Measurements from ENCODE around the gene NTHL1.

The NTHL1 gene

DNA sequence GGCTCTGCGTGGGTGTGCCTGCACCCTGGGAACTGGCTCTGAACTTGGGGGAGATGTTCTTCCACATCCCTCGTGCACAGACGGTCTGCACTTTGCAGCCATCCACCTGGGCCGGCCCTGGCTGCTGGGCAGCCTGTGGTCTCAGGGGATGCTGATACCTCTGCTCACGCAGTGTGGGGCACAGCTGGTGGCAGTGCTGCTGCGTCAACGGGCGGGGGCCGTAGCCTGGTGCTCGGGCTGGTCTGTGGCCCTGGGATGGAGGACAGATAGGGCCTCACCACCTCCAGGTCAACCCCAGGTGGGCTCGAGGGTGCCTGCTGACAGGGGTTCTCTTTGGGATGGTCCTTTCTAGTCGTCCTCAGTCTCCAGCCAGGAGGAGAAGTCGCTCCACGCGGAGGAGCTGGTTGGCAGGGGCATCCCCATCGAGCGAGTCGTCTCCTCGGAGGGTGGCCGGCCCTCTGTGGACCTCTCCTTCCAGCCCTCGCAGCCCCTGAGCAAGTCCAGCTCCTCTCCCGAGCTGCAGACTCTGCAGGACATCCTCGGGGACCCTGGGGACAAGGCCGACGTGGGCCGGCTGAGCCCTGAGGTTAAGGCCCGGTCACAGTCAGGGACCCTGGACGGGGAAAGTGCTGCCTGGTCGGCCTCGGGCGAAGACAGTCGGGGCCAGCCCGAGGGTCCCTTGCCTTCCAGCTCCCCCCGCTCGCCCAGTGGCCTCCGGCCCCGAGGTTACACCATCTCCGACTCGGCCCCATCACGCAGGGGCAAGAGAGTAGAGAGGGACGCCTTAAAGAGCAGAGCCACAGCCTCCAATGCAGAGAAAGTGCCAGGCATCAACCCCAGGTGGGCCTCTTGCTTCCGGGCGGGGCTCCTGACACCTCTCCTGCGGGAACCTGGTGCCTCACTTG, 36.5 kb upstream of the NTHL1 start:
- no peak for DNase-seq

DNA sequence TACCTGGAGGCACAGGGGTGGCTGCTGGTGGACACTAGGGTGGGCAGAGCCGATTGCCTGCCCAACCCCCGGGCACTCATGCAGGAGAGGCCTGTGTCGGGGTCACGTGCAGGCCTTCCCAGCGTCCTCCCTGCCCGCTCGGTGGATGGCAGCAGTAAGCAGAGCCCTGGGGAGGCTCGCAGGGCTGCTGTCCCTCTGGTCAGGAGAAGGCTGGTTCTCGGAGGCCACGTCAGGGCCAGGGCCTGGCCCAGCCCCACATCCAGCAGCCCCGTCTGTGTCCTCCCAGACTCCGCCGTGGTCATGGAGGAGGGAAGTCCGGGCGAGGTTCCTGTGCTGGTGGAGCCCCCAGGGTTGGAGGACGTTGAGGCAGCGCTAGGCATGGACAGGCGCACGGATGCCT, 35.8 kb upstream of the NTHL1 start:
- no peak for DNase-seq

DNA sequence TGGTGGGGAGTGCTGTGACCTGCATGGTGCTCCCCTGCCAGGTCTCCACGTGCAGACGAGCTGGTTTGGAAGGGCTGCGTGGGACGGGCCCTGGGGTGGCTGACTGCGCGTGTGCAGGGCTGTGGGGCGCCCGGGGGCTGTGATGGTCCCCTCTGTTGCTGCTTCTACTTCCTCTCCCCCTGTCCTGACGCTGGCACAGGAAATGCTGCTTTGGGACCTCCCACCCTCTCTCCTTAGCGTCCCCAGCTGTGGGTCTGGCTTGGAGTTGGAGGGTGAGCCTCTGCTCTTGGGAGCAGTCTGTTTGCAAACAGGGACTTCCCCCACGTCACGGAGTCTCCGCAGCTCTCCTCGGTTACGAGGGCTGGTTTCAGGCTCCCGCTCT, 35.3 kb upstream of the NTHL1 start:
- DNase-seq, result no peak

DNA sequence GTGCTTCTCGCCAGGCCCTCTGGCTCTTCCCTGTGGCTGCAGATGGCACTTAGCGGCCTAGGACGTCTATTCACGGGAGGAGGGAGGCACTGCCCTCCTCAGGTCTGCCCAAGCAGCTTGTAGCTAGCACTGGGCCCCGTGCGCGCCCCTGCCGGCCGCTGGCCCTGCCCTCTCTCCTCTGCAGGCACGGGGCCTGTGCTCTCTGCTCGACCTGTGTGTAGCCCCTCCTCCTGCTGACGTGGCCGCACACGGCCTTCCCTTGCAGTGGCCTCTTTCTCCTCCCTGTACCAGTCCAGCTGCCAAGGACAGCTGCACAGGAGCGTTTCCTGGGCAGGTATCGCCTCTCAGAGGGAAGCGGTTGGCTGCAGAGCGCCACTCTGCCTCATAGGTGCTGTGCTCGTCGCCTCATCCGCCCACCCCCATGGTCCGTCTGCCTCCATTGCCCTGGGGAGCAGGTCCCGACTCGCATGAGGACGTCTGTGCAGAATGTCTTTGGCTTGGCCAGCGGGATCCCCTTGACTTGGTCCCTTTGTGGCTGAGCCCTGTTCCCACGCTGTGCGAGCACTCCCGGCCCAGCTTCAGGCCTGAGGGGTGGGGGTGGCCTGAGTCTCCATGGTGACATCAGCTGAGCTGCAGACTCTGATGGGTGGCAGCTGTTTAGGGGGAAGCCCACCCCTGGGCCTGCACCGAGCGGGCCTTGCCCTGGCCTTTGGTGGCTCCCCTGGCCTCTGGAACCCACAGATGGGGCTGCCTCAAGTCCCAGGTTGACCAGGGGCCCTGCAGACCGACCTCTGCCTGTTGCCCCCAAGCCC, 34.7 kb upstream of the NTHL1 start:
- DNase-seq, result no peak

DNA sequence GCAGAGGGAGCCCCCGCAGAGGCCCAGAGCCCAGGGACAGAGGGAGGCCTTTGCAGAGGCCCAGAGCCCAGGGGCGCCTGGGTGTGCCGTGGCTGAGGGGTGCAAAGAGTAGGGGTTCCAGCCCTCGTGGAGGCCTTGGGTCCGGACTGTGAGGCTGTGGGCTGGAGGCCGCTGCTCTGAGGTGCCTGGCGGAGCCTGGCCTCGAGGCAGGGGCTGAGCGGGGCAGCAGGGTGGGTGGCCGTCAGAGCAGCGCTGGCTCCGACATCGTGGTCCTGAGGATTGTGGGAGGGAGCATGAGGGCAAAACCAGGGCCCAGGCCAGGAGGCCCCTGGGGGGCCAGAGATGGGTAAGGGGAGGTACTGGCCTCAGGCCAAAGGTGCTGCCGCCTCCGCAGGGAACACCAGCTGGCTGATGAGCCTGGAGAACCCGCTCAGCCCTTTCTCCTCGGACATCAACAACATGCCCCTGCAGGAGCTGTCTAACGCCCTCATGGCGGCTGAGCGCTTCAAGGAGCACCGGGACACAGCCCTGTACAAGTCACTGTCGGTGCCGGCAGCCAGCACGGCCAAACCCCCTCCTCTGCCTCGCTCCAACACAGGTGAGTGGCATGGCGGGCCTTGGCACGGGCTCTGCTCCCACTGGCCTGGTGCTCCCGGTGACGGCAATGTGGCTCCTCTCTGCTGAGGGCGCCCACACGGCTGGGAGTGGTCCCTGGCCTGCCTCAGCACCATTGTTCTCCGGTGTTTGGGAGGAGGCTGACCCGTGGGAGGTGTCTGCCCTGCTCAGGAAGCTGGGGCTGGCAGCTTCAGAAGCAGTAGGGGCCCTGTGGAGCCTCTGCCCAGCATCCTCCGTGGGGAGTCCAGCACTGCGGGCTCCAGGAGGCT, 33.8 kb upstream of the NTHL1 start:
- no peak for DNase-seq

DNA sequence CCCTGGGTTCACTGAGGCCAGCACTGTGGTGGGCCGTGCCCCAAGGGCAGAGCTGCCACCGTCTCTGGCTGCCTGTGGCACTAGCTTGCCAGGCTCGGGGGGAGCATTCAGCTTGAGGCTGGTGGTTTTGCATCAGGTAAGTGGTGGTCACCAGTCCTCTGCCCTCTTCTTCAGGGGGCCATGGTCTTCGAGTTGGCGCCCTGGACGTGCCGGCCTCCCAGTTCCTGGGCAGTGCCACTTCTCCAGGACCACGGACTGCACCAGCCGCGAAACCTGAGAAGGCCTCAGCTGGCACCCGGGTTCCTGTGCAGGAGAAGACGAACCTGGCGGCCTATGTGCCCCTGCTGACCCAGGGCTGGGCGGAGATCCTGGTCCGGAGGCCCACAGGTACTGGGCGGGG, 32.4 kb upstream of the NTHL1 start:
- no peak for DNase-seq

DNA sequence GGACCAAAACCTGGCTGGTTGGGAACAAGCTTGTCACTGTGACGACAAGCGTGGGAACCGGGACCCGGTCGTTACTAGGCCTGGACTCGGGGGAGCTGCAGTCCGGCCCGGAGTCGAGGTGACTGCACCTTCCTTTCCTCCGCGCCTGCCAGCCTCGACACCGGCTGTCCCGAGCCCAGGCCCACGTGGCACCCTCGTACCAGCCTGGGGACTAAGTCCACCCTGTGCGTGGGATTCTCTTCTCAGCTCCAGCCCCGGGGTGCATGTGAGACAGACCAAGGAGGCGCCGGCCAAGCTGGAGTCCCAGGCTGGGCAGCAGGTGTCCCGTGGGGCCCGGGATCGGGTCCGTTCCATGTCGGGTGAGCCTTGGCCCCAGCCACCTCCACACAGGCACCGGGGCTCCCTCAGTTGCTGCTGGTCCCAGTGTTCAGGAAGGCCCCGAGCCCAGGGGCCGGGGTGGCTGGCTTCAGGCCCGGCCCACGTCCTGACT, 31.7 kb upstream of the NTHL1 start:
- no peak for DNase-seq

DNA sequence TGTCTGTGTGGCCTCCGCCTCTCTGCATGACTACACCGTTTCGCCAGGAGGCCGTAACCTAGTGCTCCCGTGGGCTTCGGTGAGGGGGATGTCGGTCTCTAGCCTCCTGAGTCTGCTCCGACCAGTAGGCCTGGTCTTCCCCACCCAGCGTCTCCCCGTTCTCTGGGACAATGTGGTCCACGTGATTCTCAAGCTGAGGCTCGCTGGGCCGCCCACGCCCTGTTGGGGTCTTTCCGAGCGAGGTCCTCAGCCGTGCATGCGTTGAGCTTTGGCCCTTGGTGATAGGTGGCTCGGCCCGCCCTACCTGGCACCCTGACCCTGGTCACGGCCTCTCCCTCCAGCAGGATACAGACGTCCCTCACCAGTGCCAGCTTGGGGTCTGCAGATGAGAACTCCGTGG, 31.1 kb upstream of the NTHL1 start:
- no peak for DNase-seq

DNA sequence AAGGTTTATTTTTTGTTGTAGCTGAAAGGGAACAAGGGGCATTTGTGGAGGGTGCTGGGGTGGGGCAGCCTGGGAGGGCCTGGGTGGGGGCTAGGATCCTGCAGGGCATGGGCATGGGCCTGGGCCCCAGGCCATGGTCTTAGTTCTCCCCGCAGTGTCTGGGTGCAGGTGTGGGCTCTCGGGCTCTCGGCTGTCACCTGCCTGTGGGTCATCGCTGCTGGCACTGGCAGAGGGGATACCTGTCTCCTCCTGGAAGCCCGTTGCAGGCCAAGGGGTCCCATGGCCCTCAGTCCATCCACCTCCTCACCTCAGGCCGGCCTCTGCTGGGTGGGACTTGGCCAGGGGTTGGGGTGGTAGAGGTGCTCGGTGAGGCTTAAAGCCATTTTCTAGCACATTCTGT, 30.5 kb upstream of the NTHL1 start:
- no peak for DNase-seq

DNA sequence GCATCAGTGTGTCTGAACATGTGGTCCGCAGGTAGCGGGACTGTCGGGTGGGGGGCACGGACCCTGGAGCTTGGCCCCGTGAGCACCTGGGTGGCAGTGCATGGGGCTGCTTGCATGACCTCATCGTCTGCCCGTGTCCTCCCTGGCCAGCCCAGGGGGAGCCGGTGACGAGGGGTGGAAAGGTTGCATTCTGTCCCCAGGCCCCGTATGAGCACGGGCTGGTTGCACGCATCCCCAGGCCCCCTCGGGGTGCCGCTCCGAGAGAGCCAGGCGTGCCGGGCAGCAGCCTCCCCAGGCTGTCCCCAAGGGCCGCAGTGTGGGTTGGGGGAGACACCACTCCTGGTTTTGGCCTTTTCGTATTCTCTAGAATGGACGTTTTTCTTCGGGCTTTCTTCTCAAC, 30.1 kb upstream of the NTHL1 start:
- no peak for DNase-seq

DNA sequence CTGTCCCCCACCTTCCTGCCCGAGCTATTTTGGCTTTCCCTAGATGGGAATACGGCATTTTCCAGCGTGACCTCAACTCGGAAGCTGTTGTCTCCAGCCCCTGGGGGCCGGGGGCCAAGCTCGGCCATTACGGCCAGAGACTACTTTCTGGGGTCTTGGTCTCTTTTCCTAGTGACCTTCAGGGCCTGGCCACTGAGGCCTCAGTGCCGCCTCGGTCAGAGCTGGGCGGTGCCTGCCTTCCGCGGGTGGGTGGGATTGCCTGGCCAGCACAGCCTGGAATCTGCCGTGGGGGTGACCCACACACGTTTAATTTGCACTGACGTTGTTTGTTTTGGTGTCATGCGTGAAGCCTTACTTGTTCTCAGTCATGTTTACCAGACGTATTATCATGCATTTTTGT, 29.4 kb upstream of the NTHL1 start:
- no peak for DNase-seq

DNA sequence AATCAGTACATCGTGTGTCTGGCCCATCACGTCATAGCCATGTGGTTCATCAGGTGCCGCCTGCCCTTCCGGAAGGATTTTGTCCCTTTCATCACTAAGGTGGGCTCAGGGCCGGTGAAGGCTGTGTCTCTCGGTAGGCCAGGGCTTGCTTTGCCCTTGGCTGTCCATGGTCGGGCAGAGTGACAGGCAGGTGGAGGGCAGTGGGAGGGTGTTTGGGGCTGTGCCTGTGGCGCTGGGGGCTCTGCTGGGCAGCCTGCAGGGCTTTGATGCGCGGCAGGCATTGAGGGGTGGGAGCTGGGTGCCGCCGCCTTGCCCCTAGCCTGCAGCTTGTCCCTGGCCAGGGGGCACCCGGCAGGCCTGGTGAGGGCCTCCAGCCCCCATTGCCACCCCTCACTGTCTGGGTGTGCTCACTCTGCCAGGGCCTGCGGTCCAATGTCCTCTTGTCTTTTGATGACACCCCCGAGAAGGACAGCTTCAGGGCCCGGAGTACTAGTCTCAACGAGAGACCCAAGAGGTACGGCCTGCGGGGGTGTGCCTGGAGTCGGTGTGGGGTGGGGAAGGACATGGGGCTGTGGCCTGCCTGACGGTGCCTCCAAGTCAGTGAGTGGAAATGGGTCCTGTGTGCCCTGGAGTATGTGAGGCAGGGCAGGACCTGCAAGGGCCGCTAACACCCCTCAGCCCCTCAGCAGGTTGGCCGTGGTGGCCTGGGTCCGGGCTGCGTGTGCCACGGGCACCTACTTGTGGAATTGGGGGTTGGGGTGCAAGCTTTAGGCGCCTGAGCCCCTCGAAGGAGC, 28.6 kb upstream of the NTHL1 start:
- no peak for DNase-seq

DNA sequence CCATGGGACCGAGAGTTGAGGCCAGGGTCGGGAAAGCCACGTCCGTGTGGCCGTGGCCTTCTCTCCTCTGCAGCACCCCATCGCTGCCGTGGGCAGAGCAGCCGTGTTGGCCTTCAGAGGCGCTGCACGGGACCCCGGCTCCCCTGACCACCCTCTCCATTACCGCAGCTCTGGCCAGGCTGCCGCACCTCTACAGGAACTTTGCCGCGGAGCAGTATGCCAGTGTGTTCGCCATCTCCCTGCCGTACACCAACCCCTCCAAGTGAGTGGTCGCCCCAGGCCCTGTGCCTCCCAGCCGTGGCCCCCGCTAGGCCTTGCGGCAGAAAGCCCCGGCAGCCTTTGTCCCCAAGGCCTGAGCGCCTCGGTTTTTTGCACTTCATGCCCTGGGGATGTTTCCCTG, 28.0 kb upstream of the NTHL1 start:
- no peak for DNase-seq

DNA sequence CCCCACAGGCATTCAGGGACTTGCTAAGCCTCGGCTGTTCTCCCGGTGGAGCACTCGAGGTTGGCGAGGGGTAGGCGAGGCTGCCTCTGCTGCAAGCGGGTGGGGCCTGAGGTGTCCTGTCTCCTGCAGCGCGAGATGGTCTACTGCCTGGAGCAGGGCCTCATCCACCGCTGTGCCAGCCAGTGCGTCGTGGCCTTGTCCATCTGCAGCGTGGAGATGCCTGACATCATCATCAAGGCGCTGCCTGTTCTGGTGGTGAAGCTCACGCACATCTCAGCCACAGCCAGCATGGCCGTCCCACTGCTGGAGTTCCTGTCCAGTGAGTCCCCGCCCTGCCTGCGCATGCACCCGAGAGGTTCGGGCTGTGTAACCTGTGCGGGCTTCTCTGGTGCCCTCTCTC, 26.4 kb upstream of the NTHL1 start:
- no peak for DNase-seq

DNA sequence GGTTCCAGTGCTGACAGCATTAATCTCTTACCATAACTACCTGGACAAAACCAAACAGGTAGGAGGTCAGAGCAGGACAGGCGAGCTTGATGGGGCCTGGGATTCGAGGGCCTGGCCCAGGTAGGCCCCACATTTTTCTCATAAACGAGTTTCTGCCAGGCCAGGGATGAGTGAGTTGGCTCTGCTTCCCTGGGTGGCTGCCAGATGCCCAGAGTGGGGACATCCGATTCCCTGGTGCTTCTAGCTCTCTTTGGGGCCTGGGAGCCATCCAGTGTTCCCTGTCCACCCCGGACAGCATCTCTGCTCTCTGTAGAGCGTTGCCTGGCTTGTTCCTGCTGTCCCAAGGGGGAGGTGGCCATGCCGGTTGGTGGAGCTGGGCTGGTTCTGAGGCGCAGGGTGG, 25.3 kb upstream of the NTHL1 start:
- DNase-seq, result no peak

DNA sequence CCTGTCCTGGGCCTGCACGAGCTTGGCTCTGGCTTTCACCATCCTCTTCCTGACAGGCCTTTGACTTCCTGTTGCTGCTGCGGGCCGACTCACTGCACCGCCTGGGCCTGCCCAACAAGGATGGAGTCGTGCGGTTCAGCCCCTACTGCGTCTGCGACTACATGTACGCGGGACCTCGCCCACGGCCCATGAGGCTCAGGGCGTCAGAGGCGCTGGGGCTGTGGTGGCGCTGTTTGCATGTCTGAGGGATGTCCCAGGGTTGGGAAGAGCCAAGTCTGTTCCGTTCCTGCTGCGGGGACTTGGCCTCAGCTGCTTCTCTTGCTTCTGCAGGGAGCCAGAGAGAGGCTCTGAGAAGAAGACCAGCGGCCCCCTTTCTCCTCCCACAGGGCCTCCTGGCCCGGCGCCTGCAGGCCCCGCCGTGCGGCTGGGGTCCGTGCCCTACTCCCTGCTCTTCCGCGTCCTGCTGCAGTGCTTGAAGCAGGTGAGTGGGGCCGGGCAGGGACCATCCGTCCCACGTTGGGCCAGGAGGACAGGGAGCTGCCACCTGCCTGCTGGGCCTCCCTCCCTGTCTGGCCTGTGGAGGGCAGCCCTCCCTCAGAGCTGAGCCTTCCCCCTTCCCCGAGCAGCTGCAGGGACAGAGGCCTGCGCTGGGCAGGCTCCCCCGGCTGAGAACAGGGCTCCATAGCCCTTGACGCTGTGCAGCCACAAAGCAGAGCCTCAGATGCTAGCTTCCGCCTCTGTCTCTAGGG, 24.0 kb upstream of the NTHL1 start:
- DNase-seq, result no peak

DNA sequence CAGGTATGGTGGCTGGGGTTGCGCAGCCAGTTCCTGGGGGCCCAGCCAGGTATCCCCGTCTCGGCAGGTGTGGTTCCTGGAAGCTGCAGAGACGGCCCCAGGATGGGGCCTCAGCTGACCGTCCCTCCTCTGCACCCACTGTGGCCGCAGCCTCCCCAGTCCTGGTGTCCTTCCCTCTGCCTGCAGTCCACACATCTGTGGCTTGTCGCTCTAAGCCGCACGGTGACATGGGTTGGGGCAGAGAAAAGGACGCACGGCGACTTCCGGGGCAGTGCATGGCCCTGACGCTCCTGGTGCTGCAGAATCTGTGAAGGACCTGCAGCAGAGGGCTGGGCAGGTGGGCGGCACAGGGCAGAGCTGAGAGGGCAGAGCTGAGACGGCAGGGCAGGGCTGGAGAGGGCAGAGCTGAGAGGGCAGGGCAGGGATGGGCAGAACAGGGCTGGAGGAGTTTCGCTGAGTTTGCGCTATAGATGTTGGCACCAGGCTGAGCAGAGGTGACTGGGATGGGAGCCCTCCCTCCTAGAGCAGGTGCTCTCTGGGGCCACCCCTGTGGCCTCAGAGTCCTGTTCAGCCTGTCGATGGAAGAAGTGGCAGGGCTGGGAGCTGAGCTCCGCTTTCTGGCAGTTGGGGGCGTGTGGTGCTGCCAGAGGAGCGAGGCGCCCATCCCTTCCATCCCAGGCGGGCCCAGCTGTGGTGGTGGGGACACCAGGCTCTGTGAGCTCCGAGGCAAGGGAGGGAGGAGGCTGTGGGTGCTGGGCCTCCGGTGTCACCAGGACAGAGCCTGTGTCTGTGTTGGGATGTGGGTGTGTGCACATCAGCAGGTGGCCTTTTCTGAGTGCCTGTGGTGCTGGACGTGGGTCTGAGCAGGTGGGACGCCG, 23.2 kb upstream of the NTHL1 start:
- DNase-seq, result no peak

DNA sequence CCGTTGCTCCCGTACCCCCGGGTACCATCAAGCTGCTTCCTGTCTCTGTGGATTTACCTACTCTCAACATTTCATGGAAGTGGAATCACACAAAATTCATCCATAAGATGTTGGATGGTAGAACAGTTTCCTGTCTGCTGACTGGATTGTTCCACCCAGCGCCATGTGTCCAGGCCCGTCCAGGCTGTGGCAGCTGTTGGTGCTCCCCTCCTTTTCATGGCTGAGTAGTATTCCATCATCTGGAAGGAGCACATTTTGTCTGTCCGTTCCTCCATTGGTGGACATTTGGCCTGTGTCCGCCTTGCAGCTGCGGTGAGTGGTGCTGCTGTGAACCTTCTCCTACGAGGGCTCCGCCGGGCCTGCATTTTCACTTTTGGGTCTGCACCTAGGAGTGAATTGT, 18.5 kb upstream of the NTHL1 start:
- no peak for DNase-seq

DNA sequence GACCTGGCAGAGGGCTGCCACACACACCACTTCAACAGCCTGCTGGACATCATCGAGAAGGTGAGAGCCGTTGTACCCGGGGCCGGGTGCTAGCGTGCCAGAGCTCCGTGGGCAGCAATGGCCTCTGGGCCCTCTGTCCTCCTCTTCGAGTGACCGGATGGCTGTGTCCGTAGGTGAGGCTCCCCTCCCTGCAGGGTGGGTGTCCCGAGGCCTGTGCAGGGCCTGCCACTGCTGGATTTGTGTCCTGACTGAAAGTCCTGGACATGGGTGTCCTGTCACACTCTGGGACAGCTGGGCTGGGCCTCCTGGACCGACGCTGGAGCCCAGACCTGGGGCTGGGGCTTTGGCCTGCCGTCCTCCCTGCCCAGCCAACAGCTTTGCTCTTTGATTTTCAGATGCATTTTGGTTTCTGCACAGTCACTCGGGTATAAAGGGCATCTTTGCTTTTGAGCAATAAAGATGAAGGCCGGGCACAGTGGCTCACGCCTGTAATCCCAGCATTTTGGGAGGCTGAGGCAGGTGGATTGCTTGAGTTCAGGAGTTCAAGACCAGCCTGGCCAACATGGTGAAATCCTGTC, 16.8 kb upstream of the NTHL1 start:
- DNase-seq, result no peak

DNA sequence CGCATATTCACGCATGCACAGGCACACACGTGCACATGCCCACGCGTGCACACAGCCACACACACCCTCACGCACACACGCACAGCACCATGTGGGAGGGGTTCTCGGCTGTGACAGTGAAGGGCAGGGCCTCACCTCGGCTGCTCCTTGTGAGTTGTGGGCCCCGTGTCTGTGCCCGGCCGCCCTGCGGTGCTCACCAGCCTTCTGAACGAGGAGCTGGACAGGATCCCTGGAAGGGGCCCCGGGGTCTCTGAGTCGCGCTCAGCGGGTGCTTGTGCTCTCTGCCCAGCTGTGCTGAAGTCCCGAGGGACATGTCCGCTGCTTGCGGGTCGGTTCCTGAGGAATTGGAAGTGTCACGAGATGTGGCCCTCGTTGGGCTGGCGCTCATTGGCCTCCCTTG, 16.2 kb upstream of the NTHL1 start:
- no peak for DNase-seq
